ENCODE measurements around the gene FXYD2.
"Not testable (repeated sequence)": the region's sequence is repeated elsewhere in the genome, so short reads cannot be mapped to it uniquely, and the experiment has no call there.

FXYD2 gene

GRCh38 chr11:117824571-117825537, at the start of gene FXYD2:
FXYD2 (minus strand) TSS chr11:117824744; CDS start chr11:117824678, 66 bp downstream.
- DNase-seq: no peak

- no peak for DNase-seq
Measured at GRCh38 chr11:117873828-117874125, 49.2 kb upstream of the FXYD2 start.

DNA sequence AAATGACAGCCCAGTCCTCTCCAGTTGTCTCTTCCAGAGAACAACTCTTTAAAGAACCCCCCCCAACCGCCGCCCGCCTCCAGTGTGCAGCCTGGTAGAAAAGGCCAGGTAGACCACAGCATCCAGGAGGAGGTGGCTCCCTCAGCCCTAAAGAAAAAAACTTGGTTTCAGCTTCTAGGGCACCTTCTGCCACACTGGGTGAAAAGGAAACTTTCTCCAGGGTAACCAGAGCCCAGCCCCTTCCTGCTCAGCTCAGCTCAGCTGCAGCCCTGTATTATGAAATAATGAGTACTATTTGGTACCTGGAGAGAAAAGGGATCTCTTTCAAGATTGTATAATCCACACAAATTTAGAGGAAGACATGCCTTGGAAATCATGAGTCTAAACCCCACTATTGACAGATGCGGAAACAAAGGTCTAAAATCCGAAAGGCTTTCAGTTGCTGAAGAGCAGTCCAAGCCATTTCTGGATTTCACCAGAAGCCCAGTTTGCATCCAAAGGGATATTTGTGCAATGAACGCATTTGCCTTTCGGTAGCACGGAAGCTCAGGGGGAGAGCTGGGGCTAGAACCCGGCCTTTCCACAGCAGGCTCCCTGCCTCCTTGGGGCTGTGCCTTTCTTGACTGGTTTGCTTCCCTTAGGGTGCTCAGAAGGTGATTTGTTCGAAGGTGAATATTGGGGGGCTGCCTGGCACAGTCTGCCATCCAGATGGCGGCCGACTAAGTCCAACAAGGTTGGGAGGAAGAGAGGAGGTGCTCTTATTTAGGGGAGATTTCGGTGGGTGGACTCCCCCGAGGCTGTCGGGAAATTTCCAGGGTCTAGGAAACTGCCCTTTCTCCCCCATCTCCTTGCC, 48.7 kb upstream of the FXYD2 start:
- DNase-seq: peak; percentile 8

- no peak for DNase-seq
Measured at GRCh38 chr11:117872420-117872961, 47.9 kb upstream of the FXYD2 start.

DNA sequence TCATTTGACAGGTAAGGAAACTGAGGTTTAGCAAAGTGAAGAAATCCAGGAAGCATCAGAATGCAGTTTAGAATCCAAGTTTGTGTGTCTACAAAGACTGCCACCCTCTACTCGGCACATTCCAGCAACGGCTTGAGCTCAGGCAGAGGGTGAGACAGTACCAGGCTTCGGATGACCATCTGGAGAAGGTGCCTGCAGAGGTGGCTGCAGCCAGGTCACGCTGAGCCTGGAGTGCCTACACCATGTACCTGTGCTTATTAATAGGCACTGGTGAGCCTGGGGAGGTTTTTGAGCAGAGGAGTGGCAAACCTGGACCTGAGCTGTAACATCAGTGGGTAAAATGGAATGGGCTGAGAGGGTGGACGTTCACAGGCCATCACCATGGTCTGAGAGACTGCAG, 47.2 kb upstream of the FXYD2 start:
- no peak for DNase-seq

GRCh38 chr11:117871160-117871559, 46.6 kb upstream of the FXYD2 start:
- DNase-seq: no peak

DNA sequence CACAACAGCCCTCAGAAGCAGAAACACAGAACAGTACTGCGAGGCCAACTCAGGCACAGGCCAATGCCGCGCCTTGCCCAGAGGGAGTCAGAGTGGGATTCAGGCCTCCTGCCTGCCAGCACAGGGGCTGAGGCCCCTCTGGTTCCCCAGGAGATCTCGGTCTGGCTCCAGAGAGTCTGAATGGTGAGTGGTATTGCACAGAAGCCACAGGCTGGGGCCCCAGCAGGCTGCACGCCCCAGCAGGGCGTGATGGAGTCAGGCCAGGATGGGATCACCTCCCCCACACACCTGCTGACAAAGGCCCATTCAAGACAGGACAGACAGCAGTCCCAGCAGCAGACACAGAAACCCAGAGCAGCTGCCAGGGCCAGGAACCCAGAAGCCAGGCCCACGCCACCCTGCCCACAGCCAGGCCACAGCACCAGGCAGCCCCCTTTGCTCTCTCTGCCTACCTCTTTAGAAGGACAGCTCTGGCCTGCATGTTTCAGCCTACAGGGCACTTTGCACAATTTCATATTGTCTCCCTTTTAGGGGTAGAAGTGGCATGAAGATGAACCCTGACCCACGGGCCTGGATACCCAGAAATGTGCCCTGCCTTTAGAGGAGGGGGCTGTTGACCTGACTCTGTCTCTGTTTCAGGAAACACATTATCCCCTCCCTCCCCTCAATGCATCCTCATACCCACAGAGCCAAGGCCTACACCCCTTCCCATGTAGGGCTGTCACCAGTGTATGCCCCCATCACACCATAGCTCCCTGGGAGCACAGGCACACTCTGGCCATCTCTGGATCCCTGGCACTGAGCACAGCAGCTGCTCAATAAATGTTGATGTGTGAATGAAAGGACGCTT, 45.8 kb upstream of the FXYD2 start:
- no peak for DNase-seq

DNA sequence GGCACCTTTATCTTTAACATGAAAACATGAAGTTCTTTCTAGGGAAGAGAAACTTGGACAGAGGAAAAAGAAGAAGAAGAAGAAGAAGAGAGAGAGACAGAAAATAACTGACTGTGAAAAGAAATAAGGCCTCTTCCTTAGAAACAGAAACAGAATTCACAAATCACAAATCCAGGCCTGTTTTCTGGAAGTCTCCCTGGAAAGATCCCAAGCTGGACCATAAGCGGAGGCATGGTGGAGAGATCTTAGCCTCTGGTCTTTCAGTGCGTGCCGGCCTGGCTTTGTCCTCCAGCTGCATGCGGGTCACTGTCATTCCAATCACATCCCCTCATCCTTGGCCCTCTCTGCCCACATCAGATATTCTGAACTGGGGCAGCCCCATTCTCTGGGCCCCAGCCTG, 45.1 kb upstream of the FXYD2 start:
- DNase-seq: no peak

- DNase-seq: no peak
Measured at GRCh38 chr11:117868815-117869561, 44.4 kb upstream of the FXYD2 start.

GRCh38 chr11:117868088-117868487, 43.5 kb upstream of the FXYD2 start:
- DNase-seq: no peak

GRCh38 chr11:117866526-117866925, 42.0 kb upstream of the FXYD2 start:
- DNase-seq: no peak

DNA sequence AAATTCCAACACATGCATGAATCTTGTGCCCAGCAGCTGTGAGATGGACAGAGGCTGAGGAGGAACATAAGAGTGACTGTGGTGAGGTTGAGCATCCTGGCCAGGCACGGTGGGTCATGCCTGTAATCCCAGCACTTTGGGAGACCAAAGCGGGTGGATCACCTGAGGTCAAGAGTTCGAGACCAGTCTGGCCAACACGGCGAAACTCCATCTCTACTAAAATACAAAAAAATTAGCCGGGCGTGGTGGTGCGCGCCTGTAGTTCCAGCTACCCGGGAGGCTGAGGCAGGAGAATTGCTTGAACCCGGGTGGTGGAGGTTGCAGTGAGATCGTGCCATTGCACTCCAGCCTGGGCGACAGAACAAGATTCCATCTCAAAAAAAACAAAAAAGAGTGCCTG, 41.0 kb upstream of the FXYD2 start:
- DNase-seq: not testable (repeated sequence)

DNA sequence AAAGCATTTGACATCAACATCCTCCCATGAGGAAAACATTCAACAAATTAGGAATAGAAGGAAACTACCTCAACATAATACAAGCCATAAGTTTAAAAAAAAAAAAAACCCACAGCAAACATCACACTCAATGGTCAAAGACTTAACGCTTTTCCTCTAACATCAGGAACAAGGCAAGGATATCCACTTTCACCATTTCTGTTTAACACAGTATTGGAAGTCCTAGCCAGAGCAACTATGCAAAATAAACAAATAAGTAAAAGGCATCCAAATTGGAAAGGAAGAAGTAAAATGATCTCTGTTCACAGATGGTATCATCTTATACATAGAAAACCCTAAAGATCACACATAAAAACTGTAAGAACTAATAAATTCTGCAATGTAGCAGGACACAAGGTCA, 38.8 kb upstream of the FXYD2 start:
- no peak for DNase-seq

GRCh38 chr11:117862753-117863152, 38.2 kb upstream of the FXYD2 start:
- DNase-seq: no peak

GRCh38 chr11:117862019-117862725, 37.6 kb upstream of the FXYD2 start:
- no peak for DNase-seq

DNA sequence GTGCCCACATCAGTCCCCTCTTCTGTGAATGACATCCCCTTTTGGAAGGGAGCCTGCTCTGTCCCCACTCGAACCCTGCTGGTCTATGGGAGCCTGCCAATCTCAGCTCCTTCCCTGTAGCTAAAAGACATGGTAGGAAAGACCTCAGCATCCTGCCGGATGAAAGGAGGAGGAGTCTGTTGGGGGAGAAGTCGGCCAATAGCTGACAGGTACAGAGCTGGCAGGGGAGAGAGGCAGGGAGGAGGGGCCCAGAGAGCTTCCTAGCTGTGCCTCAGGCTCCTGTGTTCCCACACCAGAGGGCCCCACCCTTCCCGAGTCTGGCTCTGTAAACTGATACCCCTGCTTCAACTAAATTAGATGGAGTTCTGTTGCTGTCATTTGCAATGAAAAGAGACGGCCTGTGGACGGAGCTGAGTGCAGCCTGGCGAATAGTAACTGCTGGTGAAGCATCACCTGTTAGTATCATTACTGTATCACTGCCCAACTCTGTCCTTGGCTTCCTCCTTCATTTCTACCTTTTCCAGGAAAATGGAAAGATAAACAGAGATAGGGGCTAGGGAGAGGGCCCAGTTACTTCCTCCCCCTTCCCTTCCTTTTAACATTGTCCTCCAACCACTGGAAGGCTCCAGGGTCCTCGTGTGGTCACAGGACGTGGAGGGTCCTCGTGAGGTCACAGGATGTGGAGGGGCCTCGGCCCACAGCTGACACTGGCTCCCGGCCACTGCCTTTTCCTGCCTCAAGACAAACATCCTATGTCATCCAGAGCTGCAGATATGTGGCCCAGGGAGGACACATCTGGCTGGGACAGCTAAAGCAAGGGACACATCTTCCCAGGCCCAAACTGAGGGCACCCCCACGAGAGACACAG, 36.8 kb upstream of the FXYD2 start:
- no peak for DNase-seq

- DNase-seq: no peak
Measured at GRCh38 chr11:117860139-117860538, 35.6 kb upstream of the FXYD2 start.

DNA sequence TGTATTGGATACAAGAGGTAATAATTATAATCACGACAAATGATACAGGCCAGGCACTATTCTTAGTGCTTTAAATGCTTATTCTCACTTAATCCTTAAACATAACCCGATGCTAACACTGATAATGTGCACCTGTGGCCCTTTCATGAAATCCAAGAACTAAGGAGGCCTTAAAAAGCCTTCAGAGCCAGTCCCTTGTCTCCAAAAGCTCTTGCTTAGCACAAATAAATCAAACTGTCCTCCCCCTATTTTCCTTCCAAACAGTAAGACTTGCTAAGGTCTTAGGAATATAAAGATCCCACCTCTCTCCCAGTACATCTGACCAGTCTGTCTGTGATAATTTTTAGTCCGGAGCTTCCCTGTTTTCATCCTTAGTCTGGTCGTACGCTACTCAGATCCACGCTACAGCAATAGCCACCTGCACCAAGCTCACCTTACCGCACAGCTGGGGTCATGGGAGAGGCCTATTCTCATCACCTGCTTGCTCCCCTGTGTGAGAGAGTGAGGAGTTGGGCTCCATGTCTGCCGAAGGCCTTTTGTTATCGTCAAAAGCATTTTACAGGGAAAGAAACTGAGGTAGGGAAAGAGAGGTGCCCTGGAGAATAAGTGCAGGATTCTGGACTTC, 35.1 kb upstream of the FXYD2 start:
- no peak for DNase-seq

DNA sequence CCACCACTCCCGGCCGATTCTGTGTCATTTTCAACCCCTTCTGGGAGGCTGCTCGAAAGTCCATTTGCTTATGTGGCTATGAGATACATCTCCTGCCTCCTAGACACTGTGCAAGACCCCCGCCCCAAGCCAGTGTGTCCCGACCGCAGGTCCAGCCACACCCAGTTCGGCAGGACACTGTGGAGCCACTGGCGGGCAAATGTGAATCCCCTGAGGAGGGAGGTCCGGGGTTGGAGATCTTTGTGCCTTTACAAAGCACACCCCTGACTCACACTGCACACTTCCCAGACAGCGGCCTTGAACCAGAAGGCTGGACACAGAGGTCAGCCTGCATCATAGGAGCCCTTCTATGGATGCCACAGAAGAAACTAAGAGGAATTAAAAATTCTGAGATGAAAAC, 34.5 kb upstream of the FXYD2 start:
- no peak for DNase-seq

Data from activated CD4-positive, alpha-beta T cell treated with anti-CD3 and anti-CD28 coated beads, Interleukin-10, Interleukin-2, amounts not matched to agents 100 ng/mL and 50 ng/mL, durations not matched to agents 16 hours and 8 hours (primary cell).